Measurements from ENCODE around the gene PROX1.

PROX1 gene

DNA sequence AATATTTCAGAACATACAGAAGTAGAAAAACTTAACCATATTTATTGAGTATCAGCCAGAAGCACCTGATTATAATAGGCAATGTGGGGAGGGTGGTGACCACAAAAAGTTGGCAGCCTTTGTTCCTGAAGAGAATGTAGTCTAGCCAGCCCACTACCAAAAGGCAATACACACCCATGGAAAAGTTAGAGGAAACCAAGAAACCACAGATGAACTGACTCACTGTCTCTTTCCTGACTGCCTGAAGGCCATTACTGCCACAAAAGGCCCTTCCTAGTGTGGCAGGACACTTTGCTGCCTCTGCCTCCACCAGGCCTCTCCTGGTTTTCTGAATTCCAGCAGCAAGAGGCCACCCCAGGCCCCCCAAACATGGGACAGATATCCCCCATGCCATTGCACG is 14.6 kb upstream of the PROX1 start:
- Histone ChIP-seq H3K4me2 (ENCODE audit: insufficient read depth, low read length) (no peak overlapping the region), H3K27me3 (ENCODE audit: insufficient read depth, low read length, poor library complexity) (no peaks in the 10 kb centered on the region), H3K79me2 (ENCODE audit: insufficient read depth, low read length) (no peaks in the 10 kb centered on the region), H3K4me3 (ENCODE audit: low read depth in 1 of 2, low read length in 2 of 2) (no peak overlapping the region), H4K20me1 (ENCODE audit: insufficient read depth, low read length) (no peaks in the 10 kb centered on the region), H3K9ac (ENCODE audit: low read depth, low read length) (no peak overlapping the region), H3K27ac (ENCODE audit: low read length) (no peak overlapping the region), H3K9me3 (ENCODE audit: insufficient read depth, low read length, severe bottlenecking) (no peaks in the 10 kb centered on the region), H3K36me3 (ENCODE audit: insufficient read depth, low read length) (no peaks in the 10 kb centered on the region), H3K4me1 (ENCODE audit: insufficient read depth, low read length) (peaks cover 16% of the 10 kb centered on the region), H2AFZ (ENCODE audit: low read depth, low read length) (no peak overlapping the region)
- ATAC-seq (ENCODE audit: insufficient read depth, low read depth): peak; percentile 91
- peak; percentile 56 for DNase-seq
- no peak for TF ChIP-seq EZH2 (IDR thresholded peaks at IDR 0.05; ENCODE audit: borderline replicate concordance, low read depth, low read length, severe bottlenecking)
- TF ChIP-seq, protein P1, sequence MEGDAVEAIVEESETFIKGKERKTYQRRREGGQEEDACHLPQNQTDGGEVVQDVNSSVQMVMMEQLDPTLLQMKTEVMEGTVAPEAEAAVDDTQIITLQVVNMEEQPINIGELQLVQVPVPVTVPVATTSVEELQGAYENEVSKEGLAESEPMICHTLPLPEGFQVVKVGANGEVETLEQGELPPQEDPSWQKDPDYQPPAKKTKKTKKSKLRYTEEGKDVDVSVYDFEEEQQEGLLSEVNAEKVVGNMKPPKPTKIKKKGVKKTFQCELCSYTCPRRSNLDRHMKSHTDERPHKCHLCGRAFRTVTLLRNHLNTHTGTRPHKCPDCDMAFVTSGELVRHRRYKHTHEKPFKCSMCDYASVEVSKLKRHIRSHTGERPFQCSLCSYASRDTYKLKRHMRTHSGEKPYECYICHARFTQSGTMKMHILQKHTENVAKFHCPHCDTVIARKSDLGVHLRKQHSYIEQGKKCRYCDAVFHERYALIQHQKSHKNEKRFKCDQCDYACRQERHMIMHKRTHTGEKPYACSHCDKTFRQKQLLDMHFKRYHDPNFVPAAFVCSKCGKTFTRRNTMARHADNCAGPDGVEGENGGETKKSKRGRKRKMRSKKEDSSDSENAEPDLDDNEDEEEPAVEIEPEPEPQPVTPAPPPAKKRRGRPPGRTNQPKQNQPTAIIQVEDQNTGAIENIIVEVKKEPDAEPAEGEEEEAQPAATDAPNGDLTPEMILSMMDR (IDR thresholded peaks at IDR 0.05; ENCODE audit: borderline replicate concordance, extremely low read depth, low read length, poor library complexity, severe bottlenecking): no peak

DNA sequence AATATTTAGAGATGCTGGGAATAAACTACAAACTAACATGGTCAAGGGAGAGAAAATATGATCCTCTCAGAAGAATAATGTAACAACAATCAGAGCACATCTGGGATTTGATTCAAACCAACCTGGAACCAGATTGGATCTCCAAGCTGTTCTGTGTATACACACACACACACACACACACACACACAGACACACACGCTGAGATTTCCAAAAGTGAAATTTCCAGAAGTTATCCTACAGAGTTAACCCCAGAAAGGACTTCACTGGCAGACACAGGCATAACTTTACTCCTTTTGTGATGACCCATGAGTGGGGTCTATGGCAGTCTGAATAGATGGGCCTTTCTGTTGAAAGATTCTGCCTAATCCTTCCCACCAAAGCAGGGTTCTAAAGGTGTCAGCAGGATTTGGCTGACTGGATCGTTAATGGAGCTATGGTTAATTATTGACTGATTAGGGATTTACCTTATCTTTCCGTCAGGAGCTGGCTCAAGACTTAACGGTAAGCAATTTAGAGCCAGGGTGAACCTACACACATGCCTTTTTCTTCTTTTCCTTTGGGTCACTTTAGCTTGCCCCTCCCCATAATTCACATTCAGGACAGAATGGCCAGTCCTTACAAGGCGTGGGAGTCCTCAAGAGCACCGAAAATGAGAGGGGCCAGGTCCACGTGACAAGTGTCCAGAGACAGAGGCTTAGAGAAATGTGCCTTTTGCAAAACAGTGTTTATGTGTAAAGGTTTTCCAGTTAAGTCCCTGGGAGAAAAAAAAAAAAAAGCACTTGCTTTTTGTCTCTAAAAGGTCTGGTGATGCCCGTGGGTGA is 10.9 kb upstream of the PROX1 start:
- H3K4me3 ChIP-seq (ENCODE audit: low read depth in 1 of 2, low read length in 2 of 2): no peak overlapping the region
- peaks cover 16% of the 10 kb centered on the region for H3K4me1 ChIP-seq (ENCODE audit: insufficient read depth, low read length)
- H3K27me3 ChIP-seq (ENCODE audit: insufficient read depth, low read length, poor library complexity): no peaks in the 10 kb centered on the region
- H2AFZ ChIP-seq (ENCODE audit: low read depth, low read length): no peak overlapping the region
- no peaks in the 10 kb centered on the region for H3K9me3 ChIP-seq (ENCODE audit: insufficient read depth, low read length, severe bottlenecking)
- no peaks in the 10 kb centered on the region for H3K36me3 ChIP-seq (ENCODE audit: insufficient read depth, low read length)
- no peak overlapping the region for H3K4me2 ChIP-seq (ENCODE audit: insufficient read depth, low read length)
- TF ChIP-seq, protein P1 (IDR thresholded peaks at IDR 0.05; ENCODE audit: borderline replicate concordance, extremely low read depth, low read length, poor library complexity, severe bottlenecking): no peak
- no peak for TF ChIP-seq EZH2 (IDR thresholded peaks at IDR 0.05; ENCODE audit: borderline replicate concordance, low read depth, low read length, severe bottlenecking)
- no peaks in the 10 kb centered on the region for H4K20me1 ChIP-seq (ENCODE audit: insufficient read depth, low read length)
- ATAC-seq (ENCODE audit: insufficient read depth, low read depth) (no peak), DNase-seq (no peak)
- H3K79me2 ChIP-seq (ENCODE audit: insufficient read depth, low read length): no peaks in the 10 kb centered on the region
- H3K27ac ChIP-seq (ENCODE audit: low read length): no peak overlapping the region
- no peak overlapping the region for H3K9ac ChIP-seq (ENCODE audit: low read depth, low read length)

DNA sequence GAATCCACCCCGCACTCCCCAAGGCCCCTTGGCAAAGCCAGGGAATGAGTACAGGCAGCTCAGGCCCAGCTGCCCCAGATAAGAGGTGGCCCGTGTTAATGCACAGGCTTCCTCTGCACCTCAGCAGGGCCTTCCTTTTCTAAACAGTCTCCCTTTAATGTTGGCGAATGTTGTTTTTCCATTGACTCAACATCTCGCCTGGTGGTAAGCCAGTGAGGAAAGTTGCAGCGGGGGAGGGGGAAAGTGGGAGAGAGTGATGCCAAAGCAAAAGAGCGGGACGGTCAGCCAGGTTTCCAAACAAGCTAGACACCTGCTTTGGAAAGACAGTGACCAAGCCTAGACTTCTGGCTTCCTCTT is 10.3 kb upstream of the PROX1 start:
- Histone ChIP-seq H2AFZ (ENCODE audit: low read depth, low read length) (no peak overlapping the region), H3K4me2 (ENCODE audit: insufficient read depth, low read length) (no peak overlapping the region), H3K79me2 (ENCODE audit: insufficient read depth, low read length) (no peaks in the 10 kb centered on the region), H3K9me3 (ENCODE audit: insufficient read depth, low read length, severe bottlenecking) (no peaks in the 10 kb centered on the region), H3K4me3 (ENCODE audit: low read depth in 1 of 2, low read length in 2 of 2) (no peak overlapping the region), H4K20me1 (ENCODE audit: insufficient read depth, low read length) (no peaks in the 10 kb centered on the region), H3K9ac (ENCODE audit: low read depth, low read length) (no peak overlapping the region), H3K4me1 (ENCODE audit: insufficient read depth, low read length) (peaks cover 10% of the 10 kb centered on the region), H3K27me3 (ENCODE audit: insufficient read depth, low read length, poor library complexity) (no peaks in the 10 kb centered on the region), H3K36me3 (ENCODE audit: insufficient read depth, low read length) (no peaks in the 10 kb centered on the region), H3K27ac (ENCODE audit: low read length) (no peak overlapping the region)
- ATAC-seq (ENCODE audit: insufficient read depth, low read depth) (no peak), DNase-seq (no peak)
- TF ChIP-seq EZH2 (IDR thresholded peaks at IDR 0.05; ENCODE audit: borderline replicate concordance, low read depth, low read length, severe bottlenecking): no peak
- TF ChIP-seq, protein P1 (IDR thresholded peaks at IDR 0.05; ENCODE audit: borderline replicate concordance, extremely low read depth, low read length, poor library complexity, severe bottlenecking): no peak

Measured in DND-41 (cell line).